Gastroesophageal sphincter (tissue), 3 donors: ENCODE results near the gene PEMT.

Source experiments
- POLR2A ChIP-seq, 2 donors: fragments of 450-650 bp; IDR thresholded peaks; one replicate each; pipeline ENCODE4 v1.6.1; 2017; ENCODE audit warnings: antibody characterized with exemption in 2 of 2, mild to moderate bottlenecking in 2 of 2, moderate library complexity in 1 of 2
- TF ChIP-seq, protein P1 (sequence below), 4 experiments: fragments of 200-600 bp in 2 of 4; fragments of 450-650 bp in 2 of 4; sonication (generic) in 1 of 4; IDR thresholded peaks; one replicate each; pipeline ENCODE4 v1.5.1; 2017 to 2019; ENCODE audit warnings: antibody characterized with exemption in 4 of 4, mild to moderate bottlenecking in 2 of 4, moderate library complexity in 2 of 4

DNA sequence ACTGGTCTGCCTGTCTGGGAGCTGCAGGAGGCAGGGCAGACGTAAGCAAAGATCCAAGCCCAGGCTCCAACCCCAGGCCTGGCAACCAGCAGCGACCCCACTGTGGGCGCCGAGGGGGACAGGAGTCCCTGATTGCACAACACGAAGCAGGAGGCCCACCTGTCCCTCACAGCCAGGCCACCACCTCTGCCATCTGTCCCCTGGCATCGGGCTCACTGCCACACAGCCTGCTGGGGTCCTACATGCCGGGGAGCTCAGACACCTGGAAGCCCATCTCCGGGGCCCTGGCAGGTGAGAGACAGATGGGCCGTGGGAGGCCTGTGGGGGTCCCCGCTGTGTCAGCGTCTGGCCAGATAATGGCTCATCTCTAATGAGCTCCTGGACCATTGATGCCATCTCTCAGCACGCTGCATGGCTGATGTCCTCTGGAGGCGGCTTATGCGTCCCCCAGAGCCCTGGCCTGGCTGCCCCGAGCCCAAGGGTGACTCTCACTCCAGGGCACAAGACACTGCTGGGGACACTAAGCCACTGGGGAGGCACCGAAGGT lies 84.0 kb downstream of the PEMT start:
- TF ChIP-seq, protein P1, sequence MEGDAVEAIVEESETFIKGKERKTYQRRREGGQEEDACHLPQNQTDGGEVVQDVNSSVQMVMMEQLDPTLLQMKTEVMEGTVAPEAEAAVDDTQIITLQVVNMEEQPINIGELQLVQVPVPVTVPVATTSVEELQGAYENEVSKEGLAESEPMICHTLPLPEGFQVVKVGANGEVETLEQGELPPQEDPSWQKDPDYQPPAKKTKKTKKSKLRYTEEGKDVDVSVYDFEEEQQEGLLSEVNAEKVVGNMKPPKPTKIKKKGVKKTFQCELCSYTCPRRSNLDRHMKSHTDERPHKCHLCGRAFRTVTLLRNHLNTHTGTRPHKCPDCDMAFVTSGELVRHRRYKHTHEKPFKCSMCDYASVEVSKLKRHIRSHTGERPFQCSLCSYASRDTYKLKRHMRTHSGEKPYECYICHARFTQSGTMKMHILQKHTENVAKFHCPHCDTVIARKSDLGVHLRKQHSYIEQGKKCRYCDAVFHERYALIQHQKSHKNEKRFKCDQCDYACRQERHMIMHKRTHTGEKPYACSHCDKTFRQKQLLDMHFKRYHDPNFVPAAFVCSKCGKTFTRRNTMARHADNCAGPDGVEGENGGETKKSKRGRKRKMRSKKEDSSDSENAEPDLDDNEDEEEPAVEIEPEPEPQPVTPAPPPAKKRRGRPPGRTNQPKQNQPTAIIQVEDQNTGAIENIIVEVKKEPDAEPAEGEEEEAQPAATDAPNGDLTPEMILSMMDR (IDR thresholded peaks at IDR 0.05): no peak
- no peak for TF ChIP-seq POLR2A (IDR thresholded peaks at IDR 0.05)
